ENCODE results near the gene BMP7. TPM values are rescaled to one million over a fixed set of nuclear protein-coding genes. Genes with fewer than 3 reads are reported as not detected.

The BMP7 gene
- total and polyA plus RNA-seq, 11 donors, result 0.72 to 12.3 (median 3.7) TPM

- no peak for DNase-seq
- no peak overlapping the region for H3K27ac ChIP-seq
- H3K36me3 ChIP-seq, result no peaks in the 10 kb centered on the region
- ATAC-seq, result no peak
- TF ChIP-seq POLR2A (IDR thresholded peaks at IDR 0.05), result no peak
- no peak for TF ChIP-seq CTCF (IDR thresholded peaks at IDR 0.05)
- peaks cover 0 to 2% (median 0%) of the 10 kb centered on the region in 12 donors for H3K4me1 ChIP-seq
- H3K9me3 ChIP-seq, result peaks cover 0 to 4% (median 0%) of the 10 kb centered on the region in 12 donors
- WGBS, 4 donors, result 95 to 100% (median 98%) methylated on average over 3 of the region's 3 CpGs
- H3K27me3 ChIP-seq, result peaks cover 0 to 29% (median 0%) of the 10 kb centered on the region in 9 donors
- H3K4me3 ChIP-seq, result no peak overlapping the region
- intact Hi-C loops (cut with DNase I), result no loop called here
These were observed 16.7 kb downstream of the BMP7 start for GRCh38 chr20:57249772-57250171.

- Histone ChIP-seq H3K27me3 (peaks cover 0 to 23% (median 0%) of the 10 kb centered on the region in 9 donors), H3K4me1 (peaks cover 0 to 2% (median 0%) of the 10 kb centered on the region in 12 donors), H3K36me3 (no peaks in the 10 kb centered on the region), H3K4me3 (no peak overlapping the region), H3K9me3 (peaks cover 0 to 4% (median 0%) of the 10 kb centered on the region in 12 donors), H3K27ac (no peak overlapping the region)
- ATAC-seq, result no peak
- 84 to 93% (median 91%) methylated on average over 5 of the region's 5 CpGs for WGBS, 4 donors
- intact Hi-C loops (cut with DNase I), result no loop called here
- TF ChIP-seq POLR2A (IDR thresholded peaks at IDR 0.05) (no peak), CTCF (IDR thresholded peaks at IDR 0.05) (no peak)
- DNase-seq, result no peak
These were observed 17.4 kb downstream of the BMP7 start for GRCh38 chr20:57249073-57249472.

GRCh38 chr20:57248132-57248797 lies 18.2 kb downstream of the BMP7 start:
- TF ChIP-seq CTCF (IDR thresholded peaks at IDR 0.05), result no peak
- no peak for TF ChIP-seq POLR2A (IDR thresholded peaks at IDR 0.05)
- no peak for ATAC-seq
- H3K27ac ChIP-seq, result no peak overlapping the region
- WGBS, 4 donors, result 60 to 67% (median 60%) methylated on average over 4 of the region's 4 CpGs
- intact Hi-C loops (cut with DNase I), result no loop called here
- peaks cover 0 to 2% (median 0%) of the 10 kb centered on the region in 12 donors for H3K4me1 ChIP-seq
- H3K36me3 ChIP-seq, result no peaks in the 10 kb centered on the region
- no peak overlapping the region for H3K4me3 ChIP-seq
- no peak for DNase-seq
- H3K9me3 ChIP-seq, result peaks cover 0 to 4% (median 0%) of the 10 kb centered on the region in 12 donors
- H3K27me3 ChIP-seq, result peaks cover 0 to 18% (median 0%) of the 10 kb centered on the region in 9 donors

GRCh38 chr20:57247292-57247965 lies 19.0 kb downstream of the BMP7 start:
- no peak for DNase-seq
- Histone ChIP-seq H3K4me1 (peaks cover 0 to 2% (median 0%) of the 10 kb centered on the region in 12 donors), H3K4me3 (no peak overlapping the region), H3K36me3 (no peaks in the 10 kb centered on the region), H3K9me3 (peaks cover 0 to 4% (median 0%) of the 10 kb centered on the region in 12 donors), H3K27me3 (peaks cover 0 to 14% (median 0%) of the 10 kb centered on the region in 9 donors), H3K27ac (no peak overlapping the region)
- WGBS, 4 donors, result 51 to 63% (median 53%) methylated on average over 8 of the region's 8 CpGs
- no peak for ATAC-seq
- intact Hi-C loops (cut with DNase I), result no loop called here
- no peak for TF ChIP-seq CTCF (IDR thresholded peaks at IDR 0.05)
- no peak for TF ChIP-seq POLR2A (IDR thresholded peaks at IDR 0.05)
